ENCODE data around the gene NHP2.
"Not testable (repeated sequence)": the region's sequence is repeated elsewhere in the genome, so short reads cannot be mapped to it uniquely, and the experiment has no call there.

NHP2 gene

DNA sequence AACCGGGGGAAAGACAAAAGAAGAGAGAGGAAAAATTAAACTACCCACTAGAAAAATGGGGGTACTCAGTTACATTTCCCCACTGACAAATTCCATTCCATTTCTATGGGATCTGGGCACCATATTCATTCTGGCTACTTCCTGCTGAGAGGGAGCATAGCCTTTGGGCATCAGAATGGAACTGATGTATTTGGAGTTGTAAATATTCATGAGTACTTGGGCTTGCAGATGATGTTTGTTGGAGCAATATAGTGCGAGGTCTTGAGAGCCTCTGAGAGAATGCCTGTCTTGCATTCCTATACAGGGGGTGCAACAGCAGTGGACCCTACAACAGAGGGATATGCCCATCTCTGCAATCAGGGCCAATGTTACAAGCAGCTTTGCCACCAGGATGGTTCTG, 16.8 kb upstream of the NHP2 start:
- DNase-seq: no peak

DNA sequence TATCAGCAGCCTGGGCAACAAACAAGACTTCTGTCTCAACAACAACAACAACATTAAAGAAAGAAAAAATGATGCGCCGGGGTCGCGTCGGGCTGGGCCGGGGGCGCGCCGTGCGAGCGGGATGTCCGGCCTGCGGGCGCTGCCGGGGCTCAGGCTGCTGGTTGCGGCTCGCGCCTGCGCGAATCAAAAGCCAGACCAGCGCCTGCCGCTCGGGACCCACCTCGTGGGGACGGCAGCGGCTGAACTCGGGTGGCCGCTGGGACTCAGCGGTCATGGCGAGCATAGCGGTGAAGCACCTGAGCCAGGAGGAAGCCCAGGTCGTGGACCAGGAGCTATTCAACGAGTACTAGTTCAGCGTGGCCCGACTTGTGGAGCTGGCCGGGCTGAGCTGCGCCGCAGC, 11.9 kb upstream of the NHP2 start:
- DNase-seq: no peak

DNA sequence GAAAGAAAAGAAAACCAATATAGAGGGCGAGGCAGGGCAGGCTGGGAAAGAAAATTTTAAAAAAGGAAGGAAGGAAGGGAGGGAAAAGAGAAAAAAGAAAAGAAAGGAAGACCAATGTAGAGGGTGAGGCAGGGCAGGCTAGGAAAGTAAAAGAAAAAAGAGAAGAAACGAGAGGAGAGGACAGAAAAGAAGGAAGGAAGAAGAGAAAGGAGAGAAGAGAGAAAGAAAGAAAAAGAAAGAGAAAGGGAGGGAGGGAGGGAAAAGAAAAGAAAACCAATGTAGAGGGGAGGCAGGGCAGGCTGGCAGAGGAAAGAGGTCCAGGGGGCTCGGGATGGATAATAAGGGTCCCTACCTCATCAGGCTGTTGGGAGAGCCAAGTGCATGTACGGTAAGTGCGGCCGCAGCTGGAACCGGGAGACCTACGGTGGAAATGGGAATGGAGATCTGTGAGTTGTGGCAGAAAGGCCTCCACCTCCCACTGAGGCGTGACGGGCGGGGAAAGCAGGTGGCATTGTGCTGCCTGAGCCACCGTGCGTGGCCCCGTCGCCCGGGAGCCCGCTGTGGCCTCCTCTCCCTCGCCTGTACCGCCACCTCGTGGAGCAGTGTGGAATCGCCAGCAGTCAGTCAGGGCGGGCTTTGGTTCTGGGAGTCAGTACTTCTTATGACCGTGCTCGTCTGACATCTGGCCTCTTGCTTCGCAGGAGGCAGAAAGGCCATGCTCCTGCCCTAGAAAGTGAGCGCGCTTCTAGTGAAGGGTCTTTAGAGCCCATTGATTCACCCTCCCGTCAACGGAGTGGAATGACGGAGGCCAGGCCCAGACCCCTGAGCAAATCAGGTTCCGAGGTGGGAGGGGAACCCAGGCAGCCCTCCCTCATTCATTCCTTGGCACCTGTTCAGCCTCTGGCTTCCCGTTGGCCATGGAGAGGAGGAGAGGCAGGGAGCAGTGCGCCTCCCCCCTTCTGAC, 10.4 kb upstream of the NHP2 start:
- DNase-seq: peak; percentile 91

DNA sequence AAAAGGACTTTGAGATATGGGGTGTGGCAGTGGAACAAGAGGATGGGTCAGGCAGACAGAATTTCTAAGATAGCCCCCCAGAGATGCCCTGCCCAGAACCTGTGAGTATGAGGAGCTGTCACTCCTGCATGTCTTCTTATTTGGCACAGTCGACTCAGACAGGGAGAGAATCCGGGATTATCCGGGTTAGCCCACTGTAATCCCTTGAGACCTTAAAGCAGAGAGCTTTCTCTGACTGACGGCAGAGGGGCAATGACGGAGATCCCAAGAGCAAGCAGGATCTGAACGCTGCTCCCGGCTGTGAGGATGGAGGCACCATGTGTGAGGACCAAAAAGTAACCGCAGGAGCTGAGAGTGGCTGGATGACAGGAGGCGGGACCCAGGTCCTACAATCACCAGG, 8.8 kb upstream of the NHP2 start:
- DNase-seq: no peak

DNA sequence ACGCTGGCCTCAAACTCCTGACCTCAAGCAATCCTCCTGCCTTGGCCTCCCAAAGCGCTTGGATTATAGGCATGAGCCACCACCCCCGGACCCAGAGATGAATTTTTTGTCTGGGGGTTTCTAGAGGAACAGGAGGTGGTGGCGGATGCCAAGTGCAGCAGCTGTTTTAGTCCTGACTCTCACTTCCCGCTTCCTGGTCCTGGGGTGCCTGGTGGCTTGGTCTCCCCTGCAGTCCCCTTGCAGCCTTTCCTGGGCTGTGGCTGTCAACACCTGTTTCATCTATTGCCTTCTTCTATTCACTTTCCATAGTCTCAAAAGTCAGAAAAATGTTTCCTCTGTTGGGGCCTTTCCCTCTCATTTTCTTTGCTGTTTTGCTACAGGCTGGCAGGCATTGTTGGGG, 6.5 kb upstream of the NHP2 start:
- DNase-seq: no peak

DNA sequence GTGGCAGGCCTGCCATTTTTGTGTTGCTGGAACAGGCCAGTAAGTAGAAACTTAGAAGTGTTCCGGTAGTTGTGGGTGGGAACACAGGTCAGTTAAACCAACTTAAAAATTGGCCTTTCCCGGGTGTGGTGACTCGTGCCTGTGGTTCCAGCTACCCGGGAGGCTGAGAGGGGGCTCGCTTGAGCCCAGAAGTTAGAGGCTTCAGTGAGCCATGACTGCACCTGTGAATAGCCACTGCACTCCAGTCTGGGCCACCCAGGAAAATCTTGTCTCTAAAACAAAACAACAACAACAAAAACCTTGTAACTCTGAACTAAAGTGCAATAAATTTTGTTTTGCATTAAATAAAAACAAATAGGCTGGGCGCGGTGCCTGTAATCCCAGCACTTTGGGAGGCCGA, 1.4 kb upstream of the NHP2 start:
- no peak for DNase-seq

DNA sequence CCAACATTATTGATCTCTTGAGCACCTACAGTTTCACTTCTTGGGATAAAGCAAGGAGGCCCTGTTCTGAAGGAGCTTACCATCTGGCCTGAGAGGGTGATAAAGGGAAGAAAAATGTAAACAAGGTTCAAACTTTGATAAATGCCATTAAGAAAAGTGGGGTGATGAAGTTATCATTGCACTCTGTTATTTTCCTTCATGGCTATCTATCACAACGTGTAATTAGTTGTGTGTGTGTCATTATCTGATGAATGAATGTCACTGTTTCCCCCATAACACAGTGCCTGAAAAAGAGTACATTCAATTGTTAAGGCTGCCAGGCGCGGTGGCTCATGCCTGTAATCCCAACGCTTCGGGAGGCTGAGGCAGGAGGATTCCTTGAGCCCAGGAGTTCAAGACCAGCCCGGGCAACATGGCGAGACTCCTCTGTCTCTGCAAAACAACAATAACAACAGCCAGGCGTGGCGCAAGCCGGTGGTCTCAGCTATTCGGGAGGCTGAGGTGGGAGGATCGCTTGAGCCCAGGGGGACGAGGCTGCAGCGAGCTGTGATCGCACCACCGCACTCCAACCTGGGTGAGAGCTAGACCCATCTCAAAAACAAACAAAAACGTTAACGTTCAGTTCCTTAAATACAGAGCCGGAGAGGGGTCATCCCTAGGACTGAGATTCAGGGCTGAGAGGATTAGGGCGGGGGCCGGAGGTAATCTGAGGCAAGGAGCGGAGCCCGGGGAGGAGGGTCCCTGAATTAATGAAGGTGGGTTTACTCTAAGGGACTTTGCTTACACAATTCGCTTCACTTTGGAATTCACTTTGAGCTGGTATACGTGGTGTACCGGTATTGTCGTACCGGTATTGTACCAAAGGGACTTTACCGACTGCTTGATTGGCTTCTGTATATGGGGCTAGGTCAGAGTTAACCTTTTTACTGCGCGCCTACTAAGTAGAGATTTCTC, 917 bp downstream of the NHP2 start:
- DNase-seq: no peak

DNA sequence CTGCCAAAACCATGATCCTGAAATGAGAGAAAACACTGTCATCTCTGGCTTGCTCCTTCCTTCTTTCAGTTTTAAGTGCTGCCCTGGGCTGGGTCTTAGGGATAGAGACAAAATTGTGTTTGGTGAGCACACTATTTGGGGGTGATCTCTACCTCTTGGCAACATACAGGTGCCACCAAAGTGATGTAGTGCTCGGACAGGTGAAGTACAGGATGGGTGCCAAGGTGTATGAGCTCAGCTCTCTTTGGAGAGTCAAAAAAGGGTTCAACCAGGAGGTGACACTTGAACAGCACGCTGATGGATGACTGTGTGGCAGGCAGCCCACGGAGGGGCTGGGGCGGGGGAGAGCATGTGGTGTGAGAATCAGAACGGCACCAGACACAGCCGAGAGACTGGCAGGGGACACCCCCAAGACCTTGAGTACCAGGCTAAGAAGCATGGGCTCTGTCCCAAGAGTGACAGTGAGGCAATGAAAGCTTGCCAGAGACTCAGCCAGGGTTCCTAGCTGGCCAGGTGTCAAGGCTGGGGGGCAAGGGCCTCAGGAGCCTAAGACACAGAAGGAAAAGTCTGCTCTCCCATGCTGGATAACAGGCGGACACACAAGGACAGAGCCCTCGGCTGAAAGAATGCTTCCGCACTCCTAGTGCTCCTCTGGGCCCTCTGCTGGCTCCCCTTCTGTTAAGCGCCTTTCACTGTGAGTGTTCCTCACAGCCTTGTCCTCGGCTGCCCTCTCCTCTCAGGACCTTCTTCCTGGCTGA, 2.5 kb downstream of the NHP2 start:
- DNase-seq: no peak

DNA sequence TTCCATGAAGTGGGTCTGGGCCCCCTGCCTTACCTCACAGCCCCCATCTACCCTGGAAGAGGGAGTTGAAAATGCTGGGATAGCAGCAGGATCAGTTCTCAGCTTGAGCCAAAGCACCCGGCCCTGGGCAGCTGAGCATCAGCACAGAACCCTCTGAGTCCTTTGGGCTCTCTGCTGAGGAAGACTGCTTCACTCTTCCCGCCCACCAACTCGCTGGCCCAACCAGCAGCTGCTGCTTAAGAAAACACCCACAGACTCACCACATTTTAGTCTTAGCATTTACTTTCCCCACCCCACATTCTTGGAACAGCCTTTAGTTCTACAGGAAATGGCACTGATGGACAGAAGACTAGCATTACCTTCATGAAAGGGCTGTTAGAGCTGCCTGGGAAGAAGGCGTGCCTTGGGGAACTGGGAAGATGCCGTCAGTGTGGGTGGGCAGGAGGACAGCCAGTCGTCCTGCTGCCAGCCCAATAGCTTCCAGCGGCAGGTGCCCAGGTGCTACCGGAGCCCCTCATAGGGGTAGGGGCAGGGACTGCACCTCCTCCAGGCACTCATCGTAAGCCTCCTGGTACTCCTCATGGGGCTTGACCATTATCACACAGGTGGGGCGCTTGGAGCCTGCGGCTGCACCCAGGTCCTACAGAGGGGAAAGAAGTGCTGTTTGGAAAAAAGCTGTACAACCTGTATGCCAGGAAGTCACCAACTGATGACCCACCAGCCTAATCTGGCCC, 4.3 kb downstream of the NHP2 start:
- DNase-seq: no peak

DNA sequence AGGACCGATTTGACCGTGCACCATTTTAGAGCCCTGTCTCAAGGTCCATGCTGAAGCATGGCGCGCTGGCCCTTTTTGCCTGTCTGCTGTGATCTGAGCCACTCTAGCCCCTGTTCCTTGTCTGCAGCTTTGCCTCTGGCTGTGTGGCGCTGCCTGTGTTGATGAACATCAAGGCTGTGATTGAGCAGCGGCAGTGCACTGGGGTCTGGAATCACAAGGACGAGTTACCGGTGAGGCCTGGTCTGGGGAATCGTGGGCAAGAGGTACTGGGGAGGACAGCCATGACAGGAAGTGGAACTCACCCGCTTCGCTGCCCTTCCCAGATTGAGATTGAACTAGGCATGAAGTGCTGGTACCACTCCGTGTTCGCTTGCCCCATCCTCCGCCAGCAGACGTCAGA, 6.3 kb downstream of the NHP2 start:
- DNase-seq: no peak

DNA sequence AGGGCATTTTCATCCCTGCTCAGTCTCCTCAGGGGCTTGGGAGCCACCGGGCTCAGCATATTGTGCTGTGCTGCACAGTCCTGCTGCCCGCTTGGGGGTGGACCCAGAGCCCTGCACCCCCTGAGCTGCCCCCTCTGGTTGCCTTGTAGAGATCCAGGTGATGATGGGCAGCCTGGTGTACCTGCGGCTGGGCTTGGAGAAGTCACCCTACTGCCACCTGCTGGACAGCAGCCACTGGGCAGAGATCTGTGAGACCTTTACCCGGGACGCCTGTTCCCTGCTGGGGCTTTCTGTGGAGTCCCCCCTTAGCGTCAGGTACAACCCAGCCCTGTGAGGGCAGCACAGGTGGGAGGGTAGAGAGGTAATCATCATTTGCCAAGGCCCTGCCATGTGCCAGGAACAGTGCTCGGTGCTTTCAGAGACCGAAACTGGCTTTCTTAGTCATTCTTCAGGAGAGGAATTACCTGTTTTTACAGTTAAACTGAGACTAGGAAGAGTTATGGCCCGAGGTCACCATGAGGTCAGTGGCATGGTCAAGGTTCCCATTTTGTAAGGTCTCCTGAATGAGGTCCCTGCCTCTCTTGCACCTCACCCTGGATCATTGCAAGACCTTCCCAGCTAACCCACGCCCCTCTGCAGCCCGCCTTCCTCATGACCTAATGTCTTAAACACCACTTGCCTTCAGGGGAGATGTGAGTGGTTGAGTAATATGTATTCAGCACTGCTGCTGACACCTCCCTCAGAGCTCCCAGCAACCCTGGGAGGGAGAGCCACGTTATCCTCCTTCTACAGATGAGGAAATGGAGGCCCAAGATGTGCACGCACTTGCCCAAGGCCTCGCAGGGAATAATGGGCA, 7.5 kb downstream of the NHP2 start:
- peak; percentile 40 for DNase-seq

DNA sequence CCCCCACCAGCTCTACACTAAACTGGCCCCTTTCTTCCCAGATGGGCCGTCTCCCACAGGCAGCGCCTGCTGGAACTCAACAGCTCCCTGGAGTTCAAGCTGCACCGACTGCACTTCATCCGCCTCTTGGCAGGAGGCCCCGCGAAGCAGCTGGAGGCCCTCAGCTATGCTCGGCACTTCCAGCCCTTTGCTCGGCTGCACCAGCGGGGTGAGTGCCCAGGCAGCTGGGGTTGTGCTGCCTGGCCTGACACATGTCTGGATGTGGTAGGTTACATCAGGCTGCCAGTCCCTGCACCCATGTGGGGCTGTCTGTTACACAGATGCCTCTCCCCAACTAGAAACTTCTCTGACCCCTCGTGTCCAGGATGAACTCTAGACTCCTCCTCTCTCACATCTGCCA, 9.8 kb downstream of the NHP2 start:
- no peak for DNase-seq

DNA sequence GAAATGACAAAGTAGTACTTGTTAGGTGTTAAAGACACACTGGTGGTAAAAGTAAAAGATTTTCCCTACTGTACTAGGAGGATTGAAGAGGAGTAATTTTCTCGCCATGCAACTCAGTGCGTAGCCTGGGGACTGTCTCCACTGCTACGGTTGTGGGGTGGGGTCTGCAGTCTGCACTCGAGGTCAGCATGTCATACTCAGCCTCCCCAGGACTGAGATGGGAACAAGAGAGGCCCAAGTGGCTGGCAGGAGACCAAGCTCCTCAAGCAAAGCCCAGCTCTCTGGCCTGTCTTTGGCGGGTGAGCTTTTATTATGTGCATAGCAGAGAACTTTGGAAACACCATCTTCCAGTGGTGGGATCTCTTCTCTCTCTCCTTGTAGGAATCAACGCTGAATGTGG, 10.4 kb downstream of the NHP2 start:
- no peak for DNase-seq

DNA sequence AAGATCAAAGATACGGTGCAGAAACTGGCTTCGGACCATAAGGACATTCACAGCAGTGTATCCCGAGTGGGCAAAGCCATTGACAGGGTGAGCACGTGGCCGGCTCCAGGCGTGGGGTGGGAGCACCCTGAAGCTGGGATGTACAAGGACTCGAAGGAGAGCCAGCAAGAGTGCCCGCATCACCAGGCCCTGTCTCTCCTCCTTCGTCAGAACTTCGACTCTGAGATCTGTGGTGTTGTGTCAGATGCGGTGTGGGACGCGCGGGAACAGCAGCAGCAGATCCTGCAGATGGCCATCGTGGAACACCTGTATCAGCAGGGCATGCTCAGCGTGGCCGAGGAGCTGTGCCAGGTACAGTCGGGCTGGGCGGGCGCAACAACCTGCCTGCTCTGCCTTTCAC, 11.0 kb downstream of the NHP2 start:
- no peak for DNase-seq

DNA sequence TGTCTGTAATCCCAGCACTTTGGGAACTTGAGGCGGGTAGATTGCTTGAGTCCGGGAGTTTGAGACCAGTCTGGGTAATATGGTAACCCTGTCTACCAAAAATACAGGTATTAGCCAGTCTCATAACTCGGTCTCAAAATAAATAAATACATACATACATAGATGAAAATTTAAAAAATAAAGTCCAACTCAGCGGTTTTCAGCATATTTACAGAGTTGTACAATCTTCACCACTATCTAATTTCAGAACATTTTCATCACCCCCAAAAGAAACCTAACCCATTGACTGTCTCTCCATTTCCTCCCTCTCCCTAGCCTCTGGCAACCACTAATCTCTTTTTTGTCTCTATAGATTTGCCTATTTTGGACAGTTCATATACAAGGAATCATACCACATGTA, 12.1 kb downstream of the NHP2 start:
- no peak for DNase-seq

DNA sequence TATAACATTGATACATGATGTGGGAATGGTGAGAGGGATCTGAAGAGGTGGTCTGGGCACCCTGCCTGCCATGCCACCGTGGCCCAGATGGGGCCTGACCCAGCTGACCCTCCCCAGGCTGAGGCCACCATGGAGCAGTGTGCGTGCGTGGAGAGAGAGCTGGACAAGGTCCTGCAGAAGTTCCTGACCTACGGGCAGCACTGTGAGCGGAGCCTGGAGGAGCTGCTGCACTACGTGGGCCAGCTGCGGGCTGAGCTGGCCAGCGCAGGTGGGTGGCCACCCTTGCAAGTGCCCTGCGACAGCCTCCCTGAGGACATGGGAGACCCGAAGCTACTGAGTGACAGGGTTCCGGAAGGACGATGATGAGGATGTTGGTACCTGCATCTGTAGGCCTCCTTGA, 15.7 kb downstream of the NHP2 start:
- no peak for DNase-seq

DNA sequence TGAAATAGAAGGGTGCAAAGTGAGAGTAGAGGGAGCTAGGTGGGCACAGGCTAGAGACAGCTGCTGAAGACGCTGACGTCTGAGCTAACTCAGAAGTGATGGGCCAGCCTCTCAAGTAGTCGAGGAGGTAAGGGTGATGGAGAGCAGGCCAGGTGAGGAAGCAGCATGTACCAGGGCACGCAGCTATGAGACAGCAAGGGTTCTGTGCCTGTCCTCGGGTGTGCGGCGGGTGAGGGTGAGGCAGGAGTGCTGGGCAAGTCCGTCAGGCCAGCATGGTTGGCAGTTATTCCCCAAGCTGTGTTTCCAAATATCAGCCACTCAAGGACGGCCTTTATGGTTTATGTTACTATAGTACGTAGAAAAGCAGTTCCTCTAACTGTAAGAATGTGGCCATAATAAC, 16.7 kb downstream of the NHP2 start:
- no peak for DNase-seq

DNA sequence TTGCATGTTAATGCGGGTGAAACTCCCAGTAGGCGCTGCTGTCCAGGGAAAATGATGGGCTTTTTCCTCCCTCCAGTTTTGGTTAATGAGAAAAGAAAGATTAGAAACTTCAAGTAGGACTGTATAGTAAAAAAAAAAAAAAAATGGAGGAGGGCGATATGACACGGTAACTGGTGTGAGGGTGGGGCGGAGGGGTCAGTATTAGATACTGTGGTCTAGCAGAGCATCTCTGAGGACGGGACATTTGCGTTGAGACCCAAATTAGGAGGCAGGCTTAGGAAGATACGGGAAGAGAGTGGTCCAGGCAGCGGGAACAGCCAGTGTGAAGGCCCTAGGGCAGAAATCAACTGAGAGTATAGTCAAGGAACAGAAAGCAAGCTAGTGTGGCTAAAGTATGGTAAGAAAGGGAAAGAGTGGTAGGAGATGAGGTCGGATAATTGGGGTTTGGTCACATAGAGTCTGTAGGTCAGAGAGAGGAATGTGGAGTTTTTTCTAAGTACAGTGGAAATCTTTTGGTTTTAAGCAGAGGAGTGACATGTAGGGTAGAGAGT, 22.2 kb downstream of the NHP2 start:
- DNase-seq: no peak

DNA sequence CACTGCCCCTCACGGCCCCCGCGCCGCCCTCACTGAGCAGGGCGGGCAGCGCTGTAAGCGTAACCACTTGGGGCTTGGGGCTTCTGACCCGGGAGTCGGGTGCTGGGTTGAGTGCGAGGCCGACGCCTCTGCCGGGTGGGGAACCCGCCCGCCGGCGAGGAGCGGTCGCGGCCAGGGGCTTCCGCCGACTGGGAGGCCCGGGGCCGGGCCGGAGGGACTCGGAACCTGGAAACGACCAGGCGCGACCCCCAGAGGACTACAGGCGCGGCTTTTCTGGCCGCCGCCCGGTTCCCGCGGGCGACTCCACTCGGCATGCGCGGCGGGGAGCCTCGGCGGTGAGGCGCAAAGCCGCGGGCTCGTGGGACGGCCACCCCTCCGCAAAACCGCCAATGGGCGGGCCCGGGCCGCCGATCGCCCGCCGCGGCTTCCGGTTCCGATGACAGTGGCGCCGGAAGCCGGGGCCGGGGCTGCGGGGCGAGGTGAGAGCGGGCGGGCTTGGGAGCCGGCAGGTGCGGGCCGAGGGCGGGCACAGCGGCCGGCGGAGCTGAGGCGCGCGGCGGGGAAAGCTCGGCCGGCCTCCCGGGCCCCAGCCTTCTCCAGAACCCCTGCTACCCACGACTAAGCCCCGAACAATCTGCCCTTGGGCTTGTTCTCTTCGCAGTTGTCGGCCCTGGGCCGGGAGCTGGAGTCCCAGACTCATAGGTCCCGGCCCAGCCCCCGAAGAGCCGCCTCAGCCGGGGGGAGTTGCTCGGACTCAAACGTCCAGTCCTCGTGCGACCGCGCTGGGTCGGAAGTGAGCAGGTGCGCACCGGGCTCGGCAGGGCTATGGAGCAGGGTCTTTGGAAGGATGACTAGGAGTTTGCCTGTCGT, 22.9 kb downstream of the NHP2 start, which contains the start of gene RMND5B:
Gene RMND5B (plus strand): TSS at position 439 of the 870 bp plus-strand sequence. CDS start 7,106 bp downstream, outside the sequence.
- DNase-seq: peak; percentile 54

DNA sequence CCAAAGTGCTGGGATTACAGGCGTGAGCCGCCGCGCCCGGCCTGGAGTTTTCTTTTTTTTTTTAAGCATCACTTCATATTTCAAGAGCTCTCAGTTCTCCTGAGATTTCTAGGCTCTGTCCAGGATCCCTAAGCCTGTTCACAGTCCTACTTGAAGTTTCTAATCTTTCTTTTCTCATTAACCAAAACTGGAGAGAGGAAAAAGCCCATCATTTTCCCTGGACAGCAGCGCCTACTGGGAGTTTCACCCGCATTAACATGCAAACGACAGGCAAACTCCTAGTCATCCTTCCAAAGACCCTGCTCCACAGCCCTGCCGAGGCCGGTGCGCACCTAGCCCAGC, 23.5 kb downstream of the NHP2 start:
- DNase-seq: not testable (repeated sequence)
